Measurements from ENCODE around the gene SLC37A2.
"Not testable (repeated sequence)": the region's sequence is repeated elsewhere in the genome, so short reads cannot be mapped to it uniquely, and the experiment has no call there.

The SLC37A2 gene

GRCh38 chr11:125062931-125063428, at the start of gene SLC37A2:
Gene SLC37A2, plus strand, starts transcription at chr11:125063305. Its CDS starts 63 bp downstream, at chr11:125063368.
- no peak for DNase-seq

- no peak for DNase-seq
These were observed 46.7 kb upstream of the SLC37A2 start for GRCh38 chr11:125016413-125016812.

DNA sequence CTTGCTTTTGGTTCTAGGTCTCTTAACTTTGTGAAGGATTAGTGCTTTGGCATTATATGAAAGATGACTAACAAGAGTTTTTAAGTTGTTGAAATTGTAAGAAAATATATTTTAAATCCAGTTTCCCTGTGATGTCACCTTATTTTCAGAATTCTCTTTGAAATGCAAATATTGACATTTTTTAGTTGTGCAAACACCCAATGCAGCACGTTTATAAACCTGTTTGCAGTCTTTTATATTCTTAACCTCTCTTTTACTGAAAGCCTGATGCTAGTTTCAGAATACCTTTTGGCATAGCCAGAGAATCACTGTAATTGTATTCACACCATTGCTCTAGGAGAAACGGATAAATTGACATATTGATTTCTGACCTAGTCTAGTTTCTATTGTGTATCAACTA, 42.8 kb upstream of the SLC37A2 start:
- no peak for DNase-seq

GRCh38 chr11:125022551-125022950, 40.6 kb upstream of the SLC37A2 start:
- no peak for DNase-seq

DNA sequence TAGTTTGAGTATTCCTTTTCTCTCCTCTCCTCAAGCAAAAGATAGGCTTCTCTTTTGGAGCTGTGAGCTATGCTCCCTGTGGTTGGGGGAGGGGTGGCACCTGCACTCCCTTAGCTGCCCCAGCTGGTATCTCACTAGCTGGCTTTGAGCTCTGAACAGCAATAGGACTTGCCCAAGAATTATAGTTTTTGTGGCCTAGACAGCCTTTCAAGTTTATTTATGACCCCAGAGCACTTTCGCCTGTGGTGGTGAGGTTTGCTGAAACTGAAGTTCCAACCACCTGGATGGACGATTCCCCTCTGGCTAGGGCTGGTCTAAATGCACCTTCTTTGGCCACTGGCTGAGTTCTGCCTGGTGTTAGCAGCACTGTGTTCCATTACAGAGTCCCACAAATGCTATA, 37.1 kb upstream of the SLC37A2 start:
- DNase-seq = no peak

DNA sequence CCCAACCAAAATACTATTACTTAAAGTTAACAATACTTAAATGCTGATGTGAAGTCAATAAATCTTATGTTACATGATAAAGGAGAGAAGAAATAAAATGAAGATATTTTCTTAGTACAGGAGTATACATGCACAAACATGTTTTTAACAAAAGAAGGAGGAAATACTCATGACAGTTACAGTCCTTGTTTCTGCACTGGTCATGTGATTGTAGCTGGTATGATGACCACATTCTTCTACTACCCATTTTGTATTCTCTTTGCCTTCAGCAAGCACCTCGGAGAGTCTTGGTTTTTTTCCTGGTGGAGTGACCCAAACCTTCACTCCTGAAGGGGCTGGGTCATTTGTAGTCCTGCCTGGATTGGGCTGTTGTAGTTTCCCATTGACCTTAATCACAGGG, 33.7 kb upstream of the SLC37A2 start:
- DNase-seq = not testable (repeated sequence)

DNA sequence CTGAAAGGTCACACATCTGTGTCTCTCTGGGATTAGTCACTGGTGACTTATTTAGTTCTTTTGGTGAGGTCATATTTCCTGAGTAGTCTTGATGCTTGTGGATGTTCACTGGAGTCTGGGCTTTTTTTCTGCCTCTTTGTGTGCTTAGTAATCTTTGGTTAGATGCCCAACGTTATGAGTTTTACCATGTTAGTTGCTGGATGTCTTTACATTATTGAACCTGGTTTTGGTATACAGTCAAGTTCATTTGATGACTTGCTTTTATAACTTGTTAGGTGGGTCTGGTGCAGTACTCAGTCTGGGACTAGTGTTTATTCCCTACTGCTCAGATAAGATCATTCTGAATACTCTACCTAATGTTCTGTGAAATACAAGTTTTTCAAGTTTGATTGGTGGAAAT, 26.2 kb upstream of the SLC37A2 start:
- DNase-seq = no peak

- DNase-seq = no peak
These were observed 13.8 kb upstream of the SLC37A2 start for GRCh38 chr11:125049164-125049792.

DNA sequence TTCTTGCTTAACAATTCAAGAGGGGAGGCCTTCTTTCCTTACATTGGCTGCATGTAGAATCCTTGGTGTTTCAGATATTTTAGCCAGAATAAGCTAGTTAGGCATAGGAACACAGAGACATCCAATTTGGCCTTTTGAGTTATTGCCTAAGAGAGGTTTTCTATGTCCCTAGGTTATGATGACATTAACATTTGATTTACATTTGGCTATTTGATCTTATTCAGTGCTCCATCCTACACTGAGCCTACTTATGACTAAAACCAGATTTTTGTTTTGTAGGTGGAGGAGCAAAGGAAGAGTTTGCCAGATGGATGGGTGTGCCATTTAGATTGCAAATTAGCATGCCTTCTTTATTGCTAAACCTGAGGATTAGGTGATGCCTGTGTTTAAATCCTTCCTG, 11.1 kb upstream of the SLC37A2 start:
- DNase-seq = no peak

GRCh38 chr11:125053167-125053566, 9.9 kb upstream of the SLC37A2 start:
- no peak for DNase-seq

- DNase-seq = no peak
These were observed 7.9 kb upstream of the SLC37A2 start for GRCh38 chr11:125055107-125055715.

GRCh38 chr11:125056111-125056510, 7.0 kb upstream of the SLC37A2 start:
- DNase-seq = not testable (repeated sequence)

DNA sequence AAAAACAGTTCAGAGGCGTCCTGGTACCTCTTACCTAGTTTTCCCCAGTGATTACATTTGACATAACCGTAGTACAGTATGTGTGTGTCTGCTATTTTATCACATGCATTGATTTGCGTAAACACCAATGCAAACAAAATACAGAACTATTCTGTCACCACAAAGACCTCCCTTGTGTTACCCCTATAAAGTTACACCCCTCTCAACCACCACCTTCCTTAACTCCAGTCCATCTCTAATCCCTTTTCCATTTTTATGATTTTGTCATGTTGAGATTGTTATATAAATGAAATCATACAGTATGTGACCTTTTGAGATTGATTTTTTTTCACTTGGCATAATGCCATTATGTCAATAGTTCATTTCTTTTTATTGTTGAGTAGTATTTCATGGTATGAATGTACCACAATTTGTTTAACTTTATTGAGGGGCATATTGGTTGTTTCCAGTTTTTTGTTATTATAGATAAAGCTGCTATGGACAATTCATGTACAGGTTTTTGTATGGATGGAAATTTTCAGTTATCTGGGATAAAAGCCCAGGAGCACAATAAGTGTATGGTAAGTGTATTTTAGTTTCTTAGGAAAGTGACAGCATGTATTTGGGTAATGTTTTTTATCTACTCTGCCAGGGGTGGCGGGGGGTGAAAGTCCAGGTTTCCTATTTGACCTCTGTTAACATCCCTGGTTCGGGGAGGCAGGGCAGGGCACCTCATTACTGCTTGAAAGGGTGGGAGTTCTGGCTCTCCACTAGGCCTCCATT, 6.0 kb upstream of the SLC37A2 start:
- DNase-seq = no peak

DNA sequence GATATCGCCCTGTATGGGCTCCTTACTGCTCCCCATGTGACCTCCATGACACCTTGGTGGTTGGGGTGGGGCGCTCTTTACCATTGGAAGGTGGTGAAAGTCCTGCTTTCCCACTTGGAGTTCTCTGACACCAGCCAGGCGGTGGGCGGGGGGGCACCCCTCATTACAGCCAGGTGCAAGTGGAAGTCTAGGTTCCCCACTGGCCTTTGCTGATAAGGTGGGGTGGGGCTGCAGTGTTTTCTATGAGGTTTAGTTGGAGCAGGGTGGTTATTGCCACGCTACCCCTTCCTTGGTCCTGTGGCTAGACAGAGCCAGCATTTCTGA, 5.5 kb upstream of the SLC37A2 start:
- DNase-seq = no peak

- DNase-seq = no peak
These were observed 1.8 kb upstream of the SLC37A2 start for GRCh38 chr11:125061281-125061680.

DNA sequence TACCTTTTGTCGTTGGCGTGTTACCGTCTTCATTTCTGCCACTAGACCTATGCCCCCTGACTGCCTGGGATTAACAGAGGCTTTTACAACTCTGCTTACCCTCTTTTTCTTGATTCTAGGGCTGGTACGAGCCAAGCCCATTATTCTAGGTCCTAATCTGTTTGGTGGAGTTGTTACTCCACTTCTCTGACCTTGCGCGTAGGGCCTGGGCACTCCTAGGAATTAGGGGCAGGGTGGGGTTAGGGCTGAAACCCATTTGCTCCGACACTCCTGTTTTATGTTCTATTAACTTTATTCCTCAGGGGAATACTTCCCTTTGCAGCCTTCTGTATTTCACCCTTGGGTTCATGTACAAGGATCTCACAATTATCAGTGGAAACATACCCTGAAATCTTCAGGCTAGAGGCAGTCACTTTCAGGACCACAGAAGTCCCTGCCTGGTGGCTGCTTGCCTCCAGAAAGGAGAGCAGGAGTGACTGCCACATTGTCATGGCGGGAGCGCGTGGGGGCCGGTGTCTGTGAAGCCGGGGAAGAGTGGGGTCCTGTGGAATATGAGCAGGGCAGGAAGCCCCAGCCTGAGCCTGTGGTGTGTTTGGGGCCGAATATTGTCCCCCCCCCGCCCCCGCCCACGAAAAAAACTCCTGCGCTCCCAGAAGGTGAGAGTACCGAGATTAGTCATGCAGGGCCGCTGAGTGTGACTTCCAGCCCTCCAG, 731 bp upstream of the SLC37A2 start:
- DNase-seq = no peak

DNA sequence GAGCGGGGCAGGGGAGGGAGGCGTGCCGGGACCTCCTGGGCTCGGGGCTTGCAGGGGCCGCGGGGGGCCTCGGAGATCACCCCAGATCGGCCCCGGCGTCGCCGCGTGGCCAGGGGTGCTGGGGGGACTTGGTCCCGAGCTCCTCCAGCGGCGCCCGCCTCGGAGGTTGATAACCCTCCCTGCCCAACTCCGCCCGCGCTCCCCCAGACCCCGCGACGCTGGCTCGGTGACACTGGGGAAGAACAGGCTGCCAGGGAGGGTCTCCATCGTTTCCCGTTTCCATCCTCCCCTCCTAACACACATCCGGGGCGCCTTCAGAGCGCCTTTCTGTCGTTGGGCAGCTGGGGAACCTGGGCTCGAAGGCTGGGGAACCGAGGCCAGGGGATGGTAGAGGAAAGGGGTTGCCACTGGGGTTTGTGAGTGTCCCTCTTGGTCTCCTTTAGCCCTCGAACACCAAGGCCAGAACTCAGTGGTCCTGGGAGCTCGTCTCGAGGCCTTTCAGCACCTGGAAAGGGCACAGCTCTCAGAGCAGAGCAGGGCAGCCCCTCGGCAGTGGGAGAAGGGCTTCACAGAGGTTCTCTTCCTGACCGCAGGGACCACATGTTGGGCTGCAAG, 431 bp downstream of the SLC37A2 start:
- DNase-seq = no peak

- no peak for DNase-seq
These were observed 965 bp downstream of the SLC37A2 start for GRCh38 chr11:125064070-125064469.

DNA sequence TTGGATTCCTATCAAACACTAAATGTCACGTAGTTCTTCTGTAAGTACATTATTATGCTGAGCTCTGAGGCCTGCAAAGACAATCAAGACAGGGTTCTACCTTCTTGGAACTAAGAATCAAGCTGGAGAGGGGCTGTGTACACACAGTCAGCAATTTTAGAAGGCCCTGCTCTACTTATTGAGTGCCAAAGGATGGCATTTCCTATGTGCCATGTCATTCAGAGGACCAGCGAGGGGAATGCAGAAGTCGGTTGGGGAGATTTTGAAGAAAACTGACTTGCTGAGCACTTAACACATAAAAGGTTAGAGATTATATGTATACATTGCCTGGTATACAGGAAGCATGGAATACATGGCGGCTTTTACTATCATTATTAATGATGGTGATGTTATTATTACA, 5.3 kb downstream of the SLC37A2 start:
- DNase-seq = no peak

- no peak for DNase-seq
These were observed 5.9 kb downstream of the SLC37A2 start for GRCh38 chr11:125069008-125069407.

GRCh38 chr11:125069796-125070195, 6.7 kb downstream of the SLC37A2 start:
- DNase-seq = no peak

DNA sequence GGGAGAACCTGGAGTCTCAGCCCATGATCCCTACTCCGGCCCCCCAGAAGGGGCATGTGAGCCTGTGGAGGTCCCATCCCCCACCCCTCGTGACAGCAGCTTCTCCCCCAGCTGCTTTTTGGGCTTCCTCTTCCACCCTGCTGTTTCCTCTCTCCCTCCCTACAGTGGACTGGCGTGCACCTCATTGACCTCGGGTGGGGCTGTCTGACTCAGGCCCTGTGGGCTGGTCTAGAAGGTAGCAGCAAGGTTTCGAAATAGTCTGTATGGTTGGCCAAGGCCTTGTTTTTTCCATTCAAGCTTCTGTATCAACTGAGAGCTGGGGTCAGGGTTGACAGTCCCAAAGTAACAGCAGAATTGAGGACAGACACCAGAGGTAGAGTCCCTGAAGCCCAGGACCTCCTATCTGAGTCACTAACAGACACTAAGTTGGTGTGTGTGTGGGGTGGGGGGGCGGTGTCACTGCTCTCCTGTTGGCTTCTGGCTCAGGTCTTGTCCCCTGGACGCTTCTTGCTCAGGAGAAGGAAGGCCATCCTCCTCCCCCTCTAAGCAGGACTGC, 7.7 kb downstream of the SLC37A2 start:
- DNase-seq = no peak

DNA sequence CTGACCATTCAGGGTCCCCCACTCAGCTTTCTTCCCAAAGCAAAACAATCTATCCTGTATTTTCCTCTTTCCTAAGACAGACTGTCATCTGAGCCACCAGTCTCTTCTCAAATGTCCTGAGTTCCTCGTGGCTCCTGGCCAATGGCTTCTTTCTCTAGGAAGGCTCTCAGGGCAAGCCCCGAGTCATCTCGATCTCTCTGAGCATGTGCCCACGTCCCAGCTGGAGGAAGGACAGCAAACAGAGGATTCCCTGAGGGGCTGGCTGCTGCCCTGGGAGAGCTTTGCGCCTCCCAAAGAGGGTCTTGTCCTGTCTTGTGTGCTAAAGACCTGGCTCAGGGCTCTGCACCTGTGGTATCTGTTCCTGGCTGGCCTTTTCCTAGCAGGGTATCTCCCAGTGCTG, 8.3 kb downstream of the SLC37A2 start:
- no peak for DNase-seq
